ENCODE measurements around the gene PLA2G10. TPM values are rescaled to one million over a fixed set of nuclear protein-coding genes. Genes with fewer than 3 reads are reported as not detected.

PLA2G10 gene
- total RNA-seq, 1 experiment from 2014 or later = 0.42 TPM

DNA sequence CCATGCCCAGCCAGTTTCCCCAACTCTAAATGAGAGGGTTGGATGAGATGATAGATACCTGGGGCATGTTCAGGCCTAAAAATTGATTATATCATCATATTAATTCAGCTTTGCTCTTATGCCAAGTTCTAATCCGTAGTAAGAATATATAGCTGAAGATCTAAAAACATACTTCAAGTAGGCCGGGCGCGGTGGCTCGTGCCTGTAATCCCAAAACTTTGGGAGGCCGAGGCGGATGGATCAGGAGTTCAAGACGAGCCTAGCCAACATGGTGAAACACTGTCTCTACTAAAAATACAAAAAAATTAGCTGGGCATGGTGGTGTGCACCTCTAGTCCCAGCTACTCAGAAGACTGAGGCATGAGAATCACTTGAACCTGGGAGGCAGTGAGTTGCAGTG is 12.0 kb downstream of the PLA2G10 start:
- DNase-seq (ENCODE audit: low spot score) (no peak), ATAC-seq (no peak)
- no peak overlapping the region for H3K4me3 Mint-ChIP-seq
- no peak for TF ChIP-seq CREB1 (CRISPR knock-in tag; IDR thresholded peaks at IDR 0.05)
- no peak for TF ChIP-seq NR2C2 (CRISPR knock-in tag; IDR thresholded peaks at IDR 0.05)
- no peak for TF ChIP-seq ETV6 (CRISPR knock-in tag; IDR thresholded peaks at IDR 0.05)
- no peak for TF ChIP-seq FOXK1 (CRISPR knock-in tag; IDR thresholded peaks at IDR 0.05)
- TF ChIP-seq, protein P1, sequence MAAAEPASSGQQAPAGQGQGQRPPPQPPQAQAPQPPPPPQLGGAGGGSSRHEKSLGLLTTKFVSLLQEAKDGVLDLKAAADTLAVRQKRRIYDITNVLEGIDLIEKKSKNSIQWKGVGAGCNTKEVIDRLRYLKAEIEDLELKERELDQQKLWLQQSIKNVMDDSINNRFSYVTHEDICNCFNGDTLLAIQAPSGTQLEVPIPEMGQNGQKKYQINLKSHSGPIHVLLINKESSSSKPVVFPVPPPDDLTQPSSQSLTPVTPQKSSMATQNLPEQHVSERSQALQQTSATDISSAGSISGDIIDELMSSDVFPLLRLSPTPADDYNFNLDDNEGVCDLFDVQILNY (CRISPR knock-in tag; IDR thresholded peaks at IDR 0.05) = no peak
- TF ChIP-seq, protein P2, sequence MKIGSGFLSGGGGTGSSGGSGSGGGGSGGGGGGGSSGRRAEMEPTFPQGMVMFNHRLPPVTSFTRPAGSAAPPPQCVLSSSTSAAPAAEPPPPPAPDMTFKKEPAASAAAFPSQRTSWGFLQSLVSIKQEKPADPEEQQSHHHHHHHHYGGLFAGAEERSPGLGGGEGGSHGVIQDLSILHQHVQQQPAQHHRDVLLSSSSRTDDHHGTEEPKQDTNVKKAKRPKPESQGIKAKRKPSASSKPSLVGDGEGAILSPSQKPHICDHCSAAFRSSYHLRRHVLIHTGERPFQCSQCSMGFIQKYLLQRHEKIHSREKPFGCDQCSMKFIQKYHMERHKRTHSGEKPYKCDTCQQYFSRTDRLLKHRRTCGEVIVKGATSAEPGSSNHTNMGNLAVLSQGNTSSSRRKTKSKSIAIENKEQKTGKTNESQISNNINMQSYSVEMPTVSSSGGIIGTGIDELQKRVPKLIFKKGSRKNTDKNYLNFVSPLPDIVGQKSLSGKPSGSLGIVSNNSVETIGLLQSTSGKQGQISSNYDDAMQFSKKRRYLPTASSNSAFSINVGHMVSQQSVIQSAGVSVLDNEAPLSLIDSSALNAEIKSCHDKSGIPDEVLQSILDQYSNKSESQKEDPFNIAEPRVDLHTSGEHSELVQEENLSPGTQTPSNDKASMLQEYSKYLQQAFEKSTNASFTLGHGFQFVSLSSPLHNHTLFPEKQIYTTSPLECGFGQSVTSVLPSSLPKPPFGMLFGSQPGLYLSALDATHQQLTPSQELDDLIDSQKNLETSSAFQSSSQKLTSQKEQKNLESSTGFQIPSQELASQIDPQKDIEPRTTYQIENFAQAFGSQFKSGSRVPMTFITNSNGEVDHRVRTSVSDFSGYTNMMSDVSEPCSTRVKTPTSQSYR (CRISPR knock-in tag; IDR thresholded peaks at IDR 0.05) = no peak
- TF ChIP-seq, protein P3, sequence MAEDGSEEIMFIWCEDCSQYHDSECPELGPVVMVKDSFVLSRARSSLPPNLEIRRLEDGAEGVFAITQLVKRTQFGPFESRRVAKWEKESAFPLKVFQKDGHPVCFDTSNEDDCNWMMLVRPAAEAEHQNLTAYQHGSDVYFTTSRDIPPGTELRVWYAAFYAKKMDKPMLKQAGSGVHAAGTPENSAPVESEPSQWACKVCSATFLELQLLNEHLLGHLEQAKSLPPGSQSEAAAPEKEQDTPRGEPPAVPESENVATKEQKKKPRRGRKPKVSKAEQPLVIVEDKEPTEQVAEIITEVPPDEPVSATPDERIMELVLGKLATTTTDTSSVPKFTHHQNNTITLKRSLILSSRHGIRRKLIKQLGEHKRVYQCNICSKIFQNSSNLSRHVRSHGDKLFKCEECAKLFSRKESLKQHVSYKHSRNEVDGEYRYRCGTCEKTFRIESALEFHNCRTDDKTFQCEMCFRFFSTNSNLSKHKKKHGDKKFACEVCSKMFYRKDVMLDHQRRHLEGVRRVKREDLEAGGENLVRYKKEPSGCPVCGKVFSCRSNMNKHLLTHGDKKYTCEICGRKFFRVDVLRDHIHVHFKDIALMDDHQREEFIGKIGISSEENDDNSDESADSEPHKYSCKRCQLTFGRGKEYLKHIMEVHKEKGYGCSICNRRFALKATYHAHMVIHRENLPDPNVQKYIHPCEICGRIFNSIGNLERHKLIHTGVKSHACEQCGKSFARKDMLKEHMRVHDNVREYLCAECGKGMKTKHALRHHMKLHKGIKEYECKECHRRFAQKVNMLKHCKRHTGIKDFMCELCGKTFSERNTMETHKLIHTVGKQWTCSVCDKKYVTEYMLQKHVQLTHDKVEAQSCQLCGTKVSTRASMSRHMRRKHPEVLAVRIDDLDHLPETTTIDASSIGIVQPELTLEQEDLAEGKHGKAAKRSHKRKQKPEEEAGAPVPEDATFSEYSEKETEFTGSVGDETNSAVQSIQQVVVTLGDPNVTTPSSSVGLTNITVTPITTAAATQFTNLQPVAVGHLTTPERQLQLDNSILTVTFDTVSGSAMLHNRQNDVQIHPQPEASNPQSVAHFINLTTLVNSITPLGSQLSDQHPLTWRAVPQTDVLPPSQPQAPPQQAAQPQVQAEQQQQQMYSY (CRISPR knock-in tag; IDR thresholded peaks at IDR 0.05) = no peak
- TF ChIP-seq, protein P4, sequence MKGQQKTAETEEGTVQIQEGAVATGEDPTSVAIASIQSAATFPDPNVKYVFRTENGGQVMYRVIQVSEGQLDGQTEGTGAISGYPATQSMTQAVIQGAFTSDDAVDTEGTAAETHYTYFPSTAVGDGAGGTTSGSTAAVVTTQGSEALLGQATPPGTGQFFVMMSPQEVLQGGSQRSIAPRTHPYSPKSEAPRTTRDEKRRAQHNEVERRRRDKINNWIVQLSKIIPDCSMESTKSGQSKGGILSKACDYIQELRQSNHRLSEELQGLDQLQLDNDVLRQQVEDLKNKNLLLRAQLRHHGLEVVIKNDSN (CRISPR knock-in tag; IDR thresholded peaks at IDR 0.05) = no peak
- TF ChIP-seq, protein P5, sequence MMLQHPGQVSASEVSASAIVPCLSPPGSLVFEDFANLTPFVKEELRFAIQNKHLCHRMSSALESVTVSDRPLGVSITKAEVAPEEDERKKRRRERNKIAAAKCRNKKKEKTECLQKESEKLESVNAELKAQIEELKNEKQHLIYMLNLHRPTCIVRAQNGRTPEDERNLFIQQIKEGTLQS (CRISPR knock-in tag; conservative IDR thresholded peaks at IDR 0.05) = no peak
- no peak for TF ChIP-seq SMAD4 (CRISPR knock-in tag; IDR thresholded peaks at IDR 0.05)
- TF ChIP-seq, protein P6, sequence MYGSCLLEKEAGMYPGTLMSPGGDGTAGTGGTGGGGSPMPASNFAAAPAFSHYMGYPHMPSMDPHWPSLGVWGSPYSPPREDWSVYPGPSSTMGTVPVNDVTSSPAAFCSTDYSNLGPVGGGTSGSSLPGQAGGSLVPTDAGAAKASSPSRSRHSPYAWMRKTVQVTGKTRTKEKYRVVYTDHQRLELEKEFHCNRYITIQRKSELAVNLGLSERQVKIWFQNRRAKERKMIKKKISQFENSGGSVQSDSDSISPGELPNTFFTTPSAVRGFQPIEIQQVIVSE (CRISPR knock-in tag; IDR thresholded peaks at IDR 0.05; ENCODE audit: borderline replicate concordance) = no peak
- TF ChIP-seq ZNF263 (CRISPR knock-in tag; IDR thresholded peaks at IDR 0.05; ENCODE audit: low read depth) = no peak
- H3K36me3 Mint-ChIP-seq = no peaks in the 10 kb centered on the region
- no peak overlapping the region for H3K27ac Mint-ChIP-seq
- peaks cover 9% of the 10 kb centered on the region; the same call in 1 of the 2 replicates for H3K9me3 Mint-ChIP-seq
- POLR2A ChIA-PET = no interaction called here
- CTCF ChIA-PET = no interaction called here
- H3K4me1 Mint-ChIP-seq = no peaks in the 10 kb centered on the region
- no peaks in the 10 kb centered on the region for H3K27me3 Mint-ChIP-seq (ENCODE audit: low read depth)

DNA sequence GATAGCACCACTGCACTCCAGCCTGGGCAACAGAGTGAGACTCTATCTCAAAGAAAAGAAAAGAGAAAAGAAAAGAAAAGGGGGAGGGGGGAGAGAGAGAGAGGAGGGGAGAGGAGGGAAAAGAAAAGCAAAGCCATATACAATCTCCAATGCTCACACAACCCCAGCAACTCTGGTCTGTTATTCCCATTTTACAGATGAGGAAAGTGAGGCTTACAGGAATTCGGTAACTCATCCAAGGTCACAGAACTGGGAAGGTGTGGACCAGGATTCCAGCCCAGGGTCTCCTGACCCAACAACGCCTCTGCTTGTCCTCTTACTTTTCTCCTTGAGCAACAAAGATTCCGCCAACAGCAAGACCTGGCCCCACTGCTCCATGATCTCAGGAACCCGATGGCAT is 13.0 kb downstream of the PLA2G10 start:
- ATAC-seq (no peak), DNase-seq (ENCODE audit: low spot score) (no peak)
- H3K4me1 Mint-ChIP-seq = no peaks in the 10 kb centered on the region
- H3K4me3 Mint-ChIP-seq = no peak overlapping the region
- ChIA-PET POLR2A (no interaction called here), CTCF (no interaction called here)
- no peak overlapping the region for H3K27ac Mint-ChIP-seq
- peaks cover 9% of the 10 kb centered on the region; the same call in 1 of the 2 replicates for H3K9me3 Mint-ChIP-seq
- H3K27me3 Mint-ChIP-seq (ENCODE audit: low read depth) = no peaks in the 10 kb centered on the region
- H3K36me3 Mint-ChIP-seq = no peaks in the 10 kb centered on the region
- TF ChIP-seq, protein P7, sequence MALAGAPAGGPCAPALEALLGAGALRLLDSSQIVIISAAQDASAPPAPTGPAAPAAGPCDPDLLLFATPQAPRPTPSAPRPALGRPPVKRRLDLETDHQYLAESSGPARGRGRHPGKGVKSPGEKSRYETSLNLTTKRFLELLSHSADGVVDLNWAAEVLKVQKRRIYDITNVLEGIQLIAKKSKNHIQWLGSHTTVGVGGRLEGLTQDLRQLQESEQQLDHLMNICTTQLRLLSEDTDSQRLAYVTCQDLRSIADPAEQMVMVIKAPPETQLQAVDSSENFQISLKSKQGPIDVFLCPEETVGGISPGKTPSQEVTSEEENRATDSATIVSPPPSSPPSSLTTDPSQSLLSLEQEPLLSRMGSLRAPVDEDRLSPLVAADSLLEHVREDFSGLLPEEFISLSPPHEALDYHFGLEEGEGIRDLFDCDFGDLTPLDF (CRISPR knock-in tag; IDR thresholded peaks at IDR 0.05) = no peak
- TF ChIP-seq, protein P8, sequence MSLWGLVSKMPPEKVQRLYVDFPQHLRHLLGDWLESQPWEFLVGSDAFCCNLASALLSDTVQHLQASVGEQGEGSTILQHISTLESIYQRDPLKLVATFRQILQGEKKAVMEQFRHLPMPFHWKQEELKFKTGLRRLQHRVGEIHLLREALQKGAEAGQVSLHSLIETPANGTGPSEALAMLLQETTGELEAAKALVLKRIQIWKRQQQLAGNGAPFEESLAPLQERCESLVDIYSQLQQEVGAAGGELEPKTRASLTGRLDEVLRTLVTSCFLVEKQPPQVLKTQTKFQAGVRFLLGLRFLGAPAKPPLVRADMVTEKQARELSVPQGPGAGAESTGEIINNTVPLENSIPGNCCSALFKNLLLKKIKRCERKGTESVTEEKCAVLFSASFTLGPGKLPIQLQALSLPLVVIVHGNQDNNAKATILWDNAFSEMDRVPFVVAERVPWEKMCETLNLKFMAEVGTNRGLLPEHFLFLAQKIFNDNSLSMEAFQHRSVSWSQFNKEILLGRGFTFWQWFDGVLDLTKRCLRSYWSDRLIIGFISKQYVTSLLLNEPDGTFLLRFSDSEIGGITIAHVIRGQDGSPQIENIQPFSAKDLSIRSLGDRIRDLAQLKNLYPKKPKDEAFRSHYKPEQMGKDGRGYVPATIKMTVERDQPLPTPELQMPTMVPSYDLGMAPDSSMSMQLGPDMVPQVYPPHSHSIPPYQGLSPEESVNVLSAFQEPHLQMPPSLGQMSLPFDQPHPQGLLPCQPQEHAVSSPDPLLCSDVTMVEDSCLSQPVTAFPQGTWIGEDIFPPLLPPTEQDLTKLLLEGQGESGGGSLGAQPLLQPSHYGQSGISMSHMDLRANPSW (CRISPR knock-in tag; conservative IDR thresholded peaks at IDR 0.05; ENCODE audit: low read depth) = no peak
- TF ChIP-seq TEAD4 (CRISPR knock-in tag; IDR thresholded peaks at IDR 0.05) = no peak
- TF ChIP-seq, protein P9, sequence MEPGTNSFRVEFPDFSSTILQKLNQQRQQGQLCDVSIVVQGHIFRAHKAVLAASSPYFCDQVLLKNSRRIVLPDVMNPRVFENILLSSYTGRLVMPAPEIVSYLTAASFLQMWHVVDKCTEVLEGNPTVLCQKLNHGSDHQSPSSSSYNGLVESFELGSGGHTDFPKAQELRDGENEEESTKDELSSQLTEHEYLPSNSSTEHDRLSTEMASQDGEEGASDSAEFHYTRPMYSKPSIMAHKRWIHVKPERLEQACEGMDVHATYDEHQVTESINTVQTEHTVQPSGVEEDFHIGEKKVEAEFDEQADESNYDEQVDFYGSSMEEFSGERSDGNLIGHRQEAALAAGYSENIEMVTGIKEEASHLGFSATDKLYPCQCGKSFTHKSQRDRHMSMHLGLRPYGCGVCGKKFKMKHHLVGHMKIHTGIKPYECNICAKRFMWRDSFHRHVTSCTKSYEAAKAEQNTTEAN (CRISPR knock-in tag; IDR thresholded peaks at IDR 0.05) = no peak
- TF ChIP-seq, protein P10, sequence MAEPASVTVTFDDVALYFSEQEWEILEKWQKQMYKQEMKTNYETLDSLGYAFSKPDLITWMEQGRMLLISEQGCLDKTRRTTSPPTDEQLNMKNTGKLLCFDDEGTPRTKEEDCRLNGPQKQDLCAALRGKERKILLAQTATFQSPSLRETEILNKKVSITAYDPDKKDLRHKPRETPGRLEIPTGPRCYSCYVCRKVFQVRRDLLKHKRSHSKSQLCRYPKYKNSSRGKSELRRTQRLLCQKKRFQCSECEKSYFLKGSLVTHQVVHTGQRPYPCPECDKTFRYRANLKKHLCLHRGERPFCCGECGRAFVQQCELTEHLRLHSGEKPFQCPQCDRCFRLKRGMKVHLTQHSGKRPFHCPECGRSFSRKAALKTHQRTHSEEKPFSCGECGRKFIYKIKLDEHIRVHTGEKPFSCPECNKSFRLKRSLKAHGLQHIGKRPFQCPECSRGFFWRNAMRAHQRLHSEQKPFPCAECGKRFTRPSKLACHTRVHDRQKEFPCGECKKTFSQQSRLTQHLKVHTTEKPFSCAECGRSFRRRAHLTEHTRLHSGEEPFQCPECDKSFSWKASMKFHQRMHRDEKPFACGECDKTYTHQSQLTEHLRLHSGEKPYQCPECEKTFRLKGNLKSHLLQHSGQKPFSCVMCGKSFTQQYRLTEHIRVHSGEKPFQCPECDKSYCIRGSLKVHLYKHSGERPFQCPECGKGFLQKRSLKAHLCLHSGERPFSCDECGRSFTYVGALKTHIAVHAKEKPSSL (CRISPR knock-in tag; conservative IDR thresholded peaks at IDR 0.05) = no peak
- TF ChIP-seq TP53 (CRISPR knock-in tag; IDR thresholded peaks at IDR 0.05) = no peak
